ENCODE results near the gene TEC.
"Not testable (repeated sequence)": the region's sequence is repeated elsewhere in the genome, so short reads cannot be mapped to it uniquely, and the experiment has no call there.

Gene TEC

DNA sequence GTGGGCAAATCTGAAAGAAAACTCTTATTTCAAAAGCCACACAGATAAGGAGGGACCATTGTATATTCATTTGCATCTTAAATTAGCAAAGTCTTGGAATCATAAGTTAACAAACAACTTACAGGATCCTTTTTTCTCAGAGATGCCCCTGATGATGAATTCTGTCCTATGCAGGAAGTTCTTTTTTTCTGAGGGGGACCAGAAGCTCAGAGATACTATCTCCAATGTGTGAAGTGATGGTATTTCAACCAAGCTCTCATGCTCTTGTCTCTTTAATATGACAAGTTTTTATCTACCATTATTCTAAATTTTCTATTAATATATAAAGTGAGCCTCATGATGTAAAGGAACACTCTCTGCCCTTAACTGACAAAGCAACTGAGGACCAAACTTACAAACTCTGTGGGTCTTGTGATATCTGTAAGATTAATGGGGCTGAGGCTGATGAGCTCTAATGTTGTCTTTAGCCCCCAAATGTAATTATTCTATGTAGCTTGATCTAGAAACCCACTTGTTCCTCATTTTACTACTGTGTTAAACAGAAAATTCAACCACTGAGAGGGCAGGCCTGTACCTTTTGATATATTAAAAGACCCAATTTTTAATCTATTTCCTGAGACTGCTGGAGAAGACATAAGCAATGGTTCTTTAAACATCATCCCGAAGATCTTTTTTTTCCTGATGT lies 27.0 kb downstream of the TEC start:
- no peak for DNase-seq (ENCODE audit: low read depth, low spot score)

DNA sequence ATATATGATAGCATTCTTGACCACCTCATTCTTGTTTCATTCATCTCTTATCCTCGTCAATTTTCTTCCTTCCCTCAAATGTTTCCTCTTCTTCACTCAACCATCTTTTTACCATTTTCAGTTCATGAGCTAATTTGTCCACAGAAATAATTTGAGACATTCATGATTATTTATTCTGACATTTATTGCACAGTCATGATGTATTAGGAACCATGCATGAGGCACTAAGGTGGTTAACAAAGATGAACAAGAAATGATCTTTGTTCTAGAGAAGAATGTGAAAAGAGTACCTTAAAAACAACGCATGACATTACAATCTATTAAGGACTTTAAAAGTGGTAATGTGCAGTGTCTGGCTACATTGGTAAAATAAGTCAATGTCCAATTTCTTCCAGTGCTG lies 27.9 kb downstream of the TEC start:
- no peak for DNase-seq (ENCODE audit: low read depth, low spot score)

DNA sequence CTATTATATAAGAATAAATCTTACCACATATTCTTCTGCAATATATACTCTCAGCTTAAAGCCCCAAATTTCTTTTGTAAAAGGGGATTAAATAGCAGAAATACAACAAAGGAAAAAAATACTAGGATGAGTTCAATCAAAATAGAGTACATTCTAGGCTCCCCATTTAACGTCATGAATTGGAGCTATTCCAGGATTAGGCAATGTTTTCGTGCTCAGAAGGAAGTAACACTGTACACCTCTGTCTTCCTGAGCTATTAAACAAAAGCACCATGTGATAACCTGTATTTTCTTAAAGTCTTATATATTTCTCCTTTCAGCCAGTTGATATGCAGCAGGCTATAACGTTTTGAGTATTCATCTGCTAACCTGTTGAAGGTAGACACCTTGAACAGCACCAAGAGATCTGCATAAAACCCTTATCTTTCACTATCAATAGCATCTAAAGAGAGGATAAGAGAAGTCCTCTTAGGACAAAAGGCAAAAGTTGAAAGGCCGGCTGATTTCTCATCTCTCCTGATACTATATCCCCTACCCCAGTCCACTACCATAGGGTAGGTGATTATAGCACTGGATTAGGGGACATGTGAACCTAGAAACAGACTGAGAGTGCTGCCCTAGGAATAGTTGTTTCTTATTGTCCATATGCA lies 31.5 kb downstream of the TEC start:
- no peak for DNase-seq (ENCODE audit: low read depth, low spot score)

DNA sequence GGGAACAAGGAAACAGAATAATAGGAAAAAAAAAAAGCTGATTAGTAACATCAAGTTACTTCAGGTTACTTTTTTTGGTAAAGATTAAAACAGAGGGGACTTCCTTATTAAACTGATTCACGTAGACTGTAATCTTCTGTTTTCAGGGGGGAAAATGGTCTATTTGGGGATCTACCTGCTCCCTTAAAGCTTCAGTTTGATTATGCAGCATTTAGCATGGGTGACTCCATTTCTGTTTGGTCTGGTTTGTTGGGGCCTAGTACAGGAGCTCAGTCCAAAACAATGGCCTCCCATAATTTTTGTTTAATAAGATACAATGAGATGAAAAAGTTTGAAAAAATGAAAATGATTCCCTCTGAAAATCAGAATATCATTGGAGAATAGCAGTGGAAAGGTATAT lies 34.6 kb downstream of the TEC start:
- no peak for DNase-seq (ENCODE audit: low read depth, low spot score)

DNA sequence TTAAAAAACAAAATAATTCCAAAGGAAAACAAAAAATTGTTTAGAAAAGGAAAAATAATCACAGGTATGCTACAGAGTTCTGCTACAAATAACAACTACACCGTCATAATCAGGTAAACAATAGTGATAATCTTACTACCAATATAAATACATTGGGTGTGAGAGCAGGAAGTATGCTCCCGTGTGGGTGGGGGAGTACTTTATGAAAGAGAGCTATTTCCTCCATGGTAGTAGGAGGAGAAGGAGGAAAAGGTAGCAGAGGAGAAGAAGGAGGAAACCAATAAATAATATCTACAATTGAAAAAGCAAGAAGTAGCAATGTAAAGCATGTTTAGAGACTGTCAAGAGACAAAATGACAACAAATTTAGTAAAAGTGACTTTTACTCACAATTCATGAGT lies 35.1 kb downstream of the TEC start:
- DNase-seq (ENCODE audit: low read depth, low spot score) = no peak

DNA sequence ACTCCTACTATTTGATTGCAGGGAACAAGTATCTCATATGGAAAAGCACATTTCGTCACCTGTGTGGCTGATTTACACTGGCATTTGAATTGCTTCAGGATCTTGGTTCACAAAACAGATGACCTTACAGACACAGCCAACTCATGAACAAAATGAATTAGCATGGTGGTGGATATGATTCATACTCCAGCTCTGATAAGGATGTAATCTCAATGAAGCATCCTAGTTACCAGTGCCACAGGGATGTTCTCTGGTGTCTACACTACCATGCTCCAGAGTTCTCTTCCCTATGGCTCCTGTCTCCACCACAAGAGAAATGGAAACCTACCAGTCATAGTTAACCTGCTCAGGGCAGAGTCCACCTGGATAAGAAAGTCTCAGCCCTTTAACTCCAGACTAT lies 40.7 kb downstream of the TEC start:
- no peak for DNase-seq (ENCODE audit: low read depth, low spot score)

DNA sequence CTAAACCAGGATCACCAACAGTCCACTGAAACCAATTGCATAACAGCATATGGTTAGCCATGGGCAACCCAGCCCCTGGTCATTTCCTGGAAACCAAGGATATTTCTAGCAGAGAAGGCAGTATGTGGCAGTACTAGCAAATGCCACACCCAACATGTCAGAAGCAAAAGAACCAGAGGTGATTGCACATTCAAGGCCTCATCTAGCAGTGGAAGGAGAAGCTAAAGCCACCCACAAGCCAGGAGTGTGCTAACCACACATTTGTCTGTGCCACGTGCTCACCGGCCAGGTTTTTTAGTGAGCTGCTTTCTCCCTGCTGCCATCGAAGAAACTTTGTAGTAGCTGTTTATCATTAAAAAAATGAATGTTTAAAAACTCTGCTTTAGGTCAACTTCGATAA lies 42.0 kb downstream of the TEC start:
- DNase-seq (ENCODE audit: low read depth, low spot score) = no peak

DNA sequence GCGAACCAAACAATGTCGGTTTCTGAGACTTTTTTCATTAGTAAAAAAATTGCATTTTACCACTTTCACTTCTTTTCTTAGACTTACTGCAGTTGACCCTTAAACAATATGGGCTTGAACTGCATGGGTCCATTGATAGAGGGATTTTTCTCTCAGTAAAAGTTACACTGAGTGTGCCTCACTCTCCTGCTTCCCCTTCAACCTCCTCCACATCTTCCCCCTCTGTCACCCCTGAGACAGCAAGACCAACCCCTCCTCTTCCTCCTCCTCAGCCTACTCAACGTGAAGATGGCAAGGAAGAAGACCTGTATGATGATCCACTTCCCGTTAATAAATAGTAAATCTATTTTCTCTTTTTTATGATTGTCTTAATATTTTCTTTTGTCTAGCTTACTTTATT lies 43.4 kb downstream of the TEC start:
- no peak for DNase-seq (ENCODE audit: low read depth, low spot score)

DNA sequence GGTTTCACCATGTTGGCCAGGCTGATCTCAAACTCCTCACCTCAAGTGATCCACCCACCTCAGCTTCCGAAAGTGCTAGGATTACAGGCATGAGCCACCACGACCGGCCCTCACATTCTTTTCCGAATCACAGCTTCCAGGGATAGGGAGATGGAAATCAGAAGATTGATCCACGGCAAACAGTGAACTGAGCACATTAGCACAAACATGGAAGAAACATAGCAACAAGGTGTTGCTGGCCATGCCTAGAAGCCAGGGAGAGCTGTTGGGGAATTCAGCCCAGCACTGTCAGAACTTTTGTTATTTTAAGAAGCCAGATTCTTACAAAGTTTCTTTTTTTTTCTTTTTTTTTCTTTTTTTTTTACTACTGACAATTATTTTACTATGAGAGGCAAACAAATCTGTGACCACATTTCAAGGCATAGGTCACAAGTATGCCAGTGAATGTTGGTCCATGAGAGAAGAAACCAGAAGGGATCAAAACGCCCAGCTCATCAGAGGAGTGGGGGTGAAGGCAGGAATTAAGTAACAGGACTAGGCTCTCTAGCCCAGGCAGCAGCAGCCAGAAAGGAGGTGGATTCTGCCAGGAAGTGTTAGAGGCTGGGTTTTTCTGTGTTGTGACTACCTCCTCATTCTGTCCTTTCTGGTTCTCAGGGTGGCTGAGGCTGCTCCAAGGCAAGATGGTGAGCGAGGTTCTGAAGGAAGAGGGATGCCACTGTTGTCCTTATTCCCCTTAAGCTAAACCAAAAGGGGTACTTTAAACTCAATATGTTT lies 44.1 kb downstream of the TEC start:
- DNase-seq (ENCODE audit: low read depth, low spot score) = no peak

DNA sequence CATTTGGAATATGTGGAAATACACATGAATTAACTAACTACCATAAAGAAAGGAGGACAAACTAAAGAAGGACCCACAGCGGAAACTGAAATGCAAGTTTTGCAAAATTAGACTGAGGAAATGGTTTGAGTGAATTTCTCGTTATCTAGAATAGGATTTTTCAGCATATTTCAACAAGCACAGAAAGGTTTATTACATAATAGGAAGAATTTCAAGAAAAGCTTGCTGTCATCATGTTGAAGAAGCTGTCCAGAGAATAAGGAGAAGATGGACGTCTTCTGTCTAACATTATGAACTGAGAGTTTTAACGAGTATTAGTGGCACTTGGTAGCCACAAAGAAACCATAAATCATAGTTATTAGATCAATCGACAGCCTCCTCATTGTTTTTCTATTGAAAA lies 45.0 kb downstream of the TEC start:
- DNase-seq (ENCODE audit: low read depth, low spot score) = no peak

DNA sequence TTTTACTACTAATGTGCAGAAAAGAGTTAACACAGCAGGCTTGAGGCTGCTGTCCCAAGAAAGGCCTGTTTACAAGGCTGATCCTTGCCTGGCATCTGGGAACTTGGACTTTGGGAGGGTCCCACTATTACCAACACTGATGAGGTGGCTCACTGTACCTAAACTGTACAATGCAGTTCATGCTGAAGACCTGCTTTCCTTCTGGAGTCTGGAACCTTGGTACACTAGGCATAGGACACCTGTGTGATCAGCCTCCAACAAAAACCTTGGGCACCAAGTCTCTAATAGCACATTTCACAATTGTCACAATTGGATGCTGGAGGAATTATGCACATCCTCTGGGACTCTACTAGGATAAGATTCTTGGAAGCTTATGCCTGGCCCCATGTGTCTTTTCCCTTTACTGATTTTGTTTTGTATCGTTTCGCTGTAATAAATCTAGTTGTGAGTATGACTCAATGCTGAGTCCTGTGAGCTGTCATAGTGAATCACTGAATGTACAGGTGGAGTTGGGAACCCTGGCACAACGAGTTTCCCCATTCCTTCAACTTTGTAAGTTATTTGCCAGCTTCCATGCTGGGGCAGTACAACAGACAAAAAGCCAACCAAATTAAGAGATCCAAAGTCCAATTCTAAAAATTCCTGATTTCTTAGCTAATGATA lies 45.9 kb downstream of the TEC start:
- no peak for DNase-seq (ENCODE audit: low read depth, low spot score)

DNA sequence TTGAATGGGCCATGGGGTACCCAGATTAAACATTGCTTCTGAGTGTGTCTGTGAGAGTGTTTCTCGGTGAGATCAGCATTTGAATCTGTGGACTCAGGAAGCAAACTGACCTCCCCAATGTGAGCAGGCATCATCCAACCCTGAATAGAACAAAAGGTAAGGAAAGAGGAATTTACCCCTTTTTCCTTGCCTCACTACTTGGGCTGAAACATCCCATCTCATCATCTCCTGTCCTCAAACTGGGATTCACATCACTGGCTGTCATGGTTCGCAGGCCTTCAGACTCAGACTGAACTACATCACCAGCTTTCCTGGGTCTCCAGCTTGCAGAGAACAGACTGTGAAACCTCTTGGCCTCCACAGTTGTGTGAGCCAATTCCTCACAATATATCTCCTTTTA lies 47.1 kb downstream of the TEC start:
- DNase-seq (ENCODE audit: low read depth, low spot score) = no peak

DNA sequence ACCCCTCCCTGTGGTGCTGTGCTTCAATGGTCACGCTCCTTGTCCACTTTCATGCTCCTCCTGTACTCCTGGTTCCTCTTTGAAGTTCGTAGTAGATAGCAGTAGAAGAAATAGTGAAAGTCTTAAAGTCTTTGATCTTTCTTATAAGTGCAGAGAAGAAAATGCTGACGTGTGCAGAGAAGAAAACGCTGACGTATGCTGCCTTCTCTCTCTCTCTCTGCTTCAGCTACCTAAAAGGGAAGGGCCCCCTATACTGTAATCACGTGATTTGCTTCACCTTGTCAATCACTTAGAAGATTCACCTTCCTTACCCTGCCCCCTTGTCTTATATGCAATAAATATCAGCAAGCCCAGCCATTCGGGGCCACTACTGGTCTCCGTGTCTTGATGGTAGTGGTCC lies 50.2 kb downstream of the TEC start:
- DNase-seq (ENCODE audit: low read depth, low spot score) = not testable (repeated sequence)

DNA sequence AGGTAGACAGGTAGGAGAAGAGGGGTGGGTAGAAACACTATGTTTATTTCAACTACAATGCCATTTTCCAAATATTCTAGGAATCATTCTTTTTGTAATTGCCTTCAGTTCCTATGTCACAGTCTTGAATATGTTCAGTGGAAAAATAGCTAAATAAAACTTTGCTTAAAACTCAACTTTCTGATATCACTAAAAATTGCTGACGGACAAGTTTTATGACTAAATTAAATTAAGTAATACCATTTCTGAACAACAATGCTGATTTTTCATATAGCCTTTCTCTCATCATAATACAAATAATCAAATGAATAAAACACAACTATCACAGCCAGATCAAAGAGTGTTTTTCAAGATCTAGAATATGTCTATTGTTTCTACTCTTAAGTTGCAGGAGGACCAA lies 53.1 kb downstream of the TEC start:
- no peak for DNase-seq (ENCODE audit: low read depth, low spot score)

DNA sequence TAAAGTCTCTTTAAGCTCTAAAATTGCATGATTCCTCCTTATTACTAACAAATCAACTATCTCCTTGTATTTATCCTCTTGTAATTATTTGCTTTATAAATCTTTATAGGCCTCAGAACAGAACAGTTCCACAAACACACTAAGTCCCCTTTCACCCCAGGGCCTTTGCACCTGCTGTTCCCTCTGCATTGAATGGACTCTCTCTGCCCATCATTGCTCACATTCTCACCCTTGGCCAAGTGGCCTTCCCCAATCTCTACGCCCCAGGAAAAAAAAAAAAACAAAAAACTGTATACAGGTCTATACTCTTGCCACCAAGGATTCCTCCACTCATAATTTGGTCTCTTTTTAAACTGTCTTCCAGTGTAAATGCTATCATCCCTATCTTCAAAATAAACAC lies 53.7 kb downstream of the TEC start:
- DNase-seq (ENCODE audit: low read depth, low spot score) = no peak

DNA sequence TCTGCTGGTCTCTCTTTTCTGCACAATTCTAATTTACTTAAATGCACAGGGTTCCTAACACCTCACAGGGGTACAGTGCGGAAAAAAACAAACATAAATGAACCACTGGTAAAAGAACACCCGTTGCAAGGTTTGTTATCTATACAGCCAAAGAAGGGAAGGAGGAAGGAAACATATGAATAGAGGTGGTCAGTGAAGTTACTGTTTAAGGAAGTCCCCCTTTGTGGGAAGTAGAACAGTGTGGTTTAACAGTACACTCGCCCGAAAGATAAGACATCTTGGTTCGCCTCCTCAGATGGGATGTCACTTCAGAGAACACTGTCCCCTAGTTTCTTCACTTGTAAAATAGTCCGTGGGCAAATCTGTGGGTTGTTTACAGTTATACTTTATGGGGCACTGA lies 57.5 kb downstream of the TEC start:
- DNase-seq (ENCODE audit: low read depth, low spot score) = no peak

DNA sequence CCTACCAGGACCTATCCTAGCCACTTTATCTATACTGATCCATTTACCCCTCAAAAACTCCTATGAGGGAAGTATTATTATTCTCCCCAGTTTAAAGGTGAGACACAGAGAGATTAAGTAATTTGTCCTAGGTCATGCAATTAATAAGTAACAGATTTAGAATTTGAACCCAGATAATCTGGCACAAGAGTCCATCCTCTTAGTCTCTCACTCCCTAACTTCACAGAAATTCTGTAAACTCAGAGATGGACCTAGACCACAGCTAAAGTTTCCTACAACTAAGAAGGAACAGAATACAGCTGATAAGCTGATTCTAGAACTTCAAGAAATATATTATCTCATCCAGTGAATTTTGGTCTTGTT lies 58.7 kb downstream of the TEC start:
- no peak for DNase-seq (ENCODE audit: low read depth, low spot score)

DNA sequence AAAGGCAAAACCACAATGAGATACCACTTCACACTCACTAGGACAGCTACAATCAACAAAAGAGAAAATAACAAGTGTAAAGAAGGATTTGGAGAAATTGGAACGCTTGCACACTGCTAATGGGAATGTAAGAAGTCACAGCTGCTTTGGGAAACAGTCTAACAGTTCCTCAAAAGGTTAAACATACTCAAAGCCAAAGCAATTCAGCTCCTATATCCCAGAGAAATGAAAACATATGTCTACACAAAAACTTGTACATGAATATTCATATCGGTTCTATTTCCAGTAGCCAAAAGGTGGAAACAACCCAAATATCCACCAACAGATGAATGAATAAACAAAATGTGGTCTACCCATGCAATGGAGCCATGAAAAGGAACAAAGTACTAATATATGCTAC lies 64.0 kb downstream of the TEC start:
- no peak for DNase-seq (ENCODE audit: low read depth, low spot score)

DNA sequence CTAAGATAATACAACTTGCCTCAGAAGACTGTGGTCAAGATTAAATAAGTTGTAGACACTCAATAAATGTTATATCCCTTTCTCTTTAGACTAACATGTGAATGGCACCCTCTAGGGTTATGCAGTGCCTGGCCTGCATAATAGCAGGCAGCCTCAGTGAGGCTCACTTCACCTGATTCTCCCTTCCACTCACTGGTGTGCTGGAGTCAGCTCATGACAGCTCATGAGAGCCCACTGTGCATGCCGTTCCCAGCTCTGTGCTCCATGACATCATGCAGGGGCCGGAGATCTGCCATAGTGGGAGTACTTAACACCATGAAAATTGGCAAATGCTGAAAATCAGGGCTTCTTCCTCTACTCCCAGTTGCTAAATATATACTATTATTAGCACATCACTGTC lies 64.5 kb downstream of the TEC start:
- DNase-seq (ENCODE audit: low read depth, low spot score) = no peak

DNA sequence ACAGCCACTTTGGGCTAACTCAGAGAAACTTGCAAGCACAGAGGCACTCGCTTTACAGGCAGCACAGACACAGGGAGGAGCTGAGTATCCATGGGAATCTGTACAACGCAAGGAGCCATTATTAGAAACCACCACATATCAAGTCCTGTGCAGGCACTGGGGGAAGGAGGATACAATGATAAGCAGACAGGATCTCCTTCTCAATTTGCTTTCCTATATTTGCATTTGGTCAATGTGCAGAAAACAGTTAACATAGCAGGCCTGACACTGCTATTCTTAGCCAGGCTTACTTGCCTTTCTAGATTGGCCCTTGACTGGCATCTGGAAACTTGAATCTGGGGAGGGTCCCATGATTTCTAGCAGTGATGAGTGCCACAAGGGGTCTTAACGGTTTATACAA lies 65.8 kb downstream of the TEC start:
- no peak for DNase-seq (ENCODE audit: low read depth, low spot score)

DNA sequence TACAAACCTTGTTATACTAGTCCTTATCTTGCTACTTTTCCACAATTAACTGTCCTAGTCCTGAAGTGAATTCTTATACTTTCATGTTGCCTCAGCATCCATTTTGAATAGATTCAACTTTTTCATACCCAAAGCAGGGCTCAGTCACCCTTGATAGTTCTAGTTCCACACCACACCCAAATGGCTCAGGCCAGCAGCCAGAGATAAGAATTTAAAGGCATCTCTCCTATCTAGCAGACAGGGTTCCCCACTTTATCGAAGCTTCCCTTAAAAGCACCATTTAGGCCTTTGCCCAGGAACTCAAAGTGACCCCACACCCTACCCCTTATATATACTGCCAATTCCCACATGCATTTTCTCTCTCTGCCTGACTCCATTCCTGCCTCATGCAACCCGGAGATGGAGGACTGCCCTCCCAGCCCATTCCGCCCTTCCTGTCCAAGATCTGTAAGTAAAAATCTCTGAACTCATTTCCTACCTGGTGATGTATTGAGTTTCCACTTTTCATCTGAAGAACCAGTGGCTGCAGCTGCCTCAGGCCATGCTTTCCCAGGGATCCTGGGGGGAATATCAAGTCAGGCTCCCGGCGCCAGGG lies 71.9 kb downstream of the TEC start:
- no peak for DNase-seq (ENCODE audit: low read depth, low spot score)
